ENCODE measurements around the gene NFU1.

The NFU1 gene

DNA sequence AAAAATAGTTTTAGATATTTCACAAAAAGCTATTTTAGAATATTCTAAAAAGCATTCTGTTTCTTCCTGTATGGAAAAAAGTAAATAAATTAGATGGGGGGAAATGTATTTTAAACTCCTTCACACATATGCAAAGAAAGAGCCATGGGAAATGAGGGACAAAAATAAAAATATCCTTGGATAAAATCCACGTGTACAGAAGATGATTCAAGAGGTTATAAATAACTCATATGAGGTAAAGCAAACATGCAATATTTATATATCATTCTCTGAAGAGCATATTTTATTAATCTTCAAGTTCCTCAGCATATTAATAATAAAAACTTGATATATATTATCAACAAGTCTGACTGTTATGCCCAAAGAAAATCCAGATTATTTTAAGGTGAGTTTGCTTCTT is 41.4 kb downstream of the NFU1 start:
- WGBS, 2 donors (ENCODE audit: extremely low coverage in 2 of 2, insufficient read length in 2 of 2, insufficient replicate concordance in 1 of 2) = no CpG with 5 or more reads among the region's 1 CpG
- Histone ChIP-seq H2AFZ (ENCODE audit: low read length) (no peak overlapping the region), H3K4me3 (ENCODE audit: low read length in 2 of 2) (no peak overlapping the region), H3K27me3 (ENCODE audit: control insufficient read depth in 3 of 3, insufficient read depth in 3 of 3, low read depth in 1 of 3, low read length in 3 of 3) (no peaks in the 10 kb centered on the region), H3K9me3 (replicated peaks in 1 of 2; ENCODE audit: control insufficient read depth in 2 of 2, insufficient read depth in 1 of 2, low read depth in 1 of 2, low read length in 2 of 2) (no peaks in the 10 kb centered on the region), H3K4me1 (ENCODE audit: control insufficient read depth in 2 of 2, insufficient read depth in 1 of 2, low read depth in 1 of 2, low read length in 2 of 2) (no peaks in the 10 kb centered on the region), H3K27ac (replicated peaks; ENCODE audit: low read length) (no peak overlapping the region), H3K4ac (ENCODE audit: low read length) (no peak overlapping the region), H3K36me3 (replicated peaks in 1 of 2; ENCODE audit: control insufficient read depth in 2 of 2, insufficient read depth in 2 of 2, low read length in 2 of 2) (peaks cover 0 to 58% of the 10 kb centered on the region in 2 donors), H2AK5ac (ENCODE audit: low read depth, low read length) (no peak overlapping the region), H3K14ac (ENCODE audit: low read length) (no peak overlapping the region), H3K79me1 (ENCODE audit: low read depth, low read length) (no peaks in the 10 kb centered on the region), H2BK5ac (ENCODE audit: low read length) (no peak overlapping the region), H4K91ac (ENCODE audit: low read depth, low read length, poor library complexity) (no peak overlapping the region), H2BK120ac (ENCODE audit: low read depth, low read length) (no peak overlapping the region), H2BK12ac (ENCODE audit: low read length) (no peak overlapping the region), H3K23ac (ENCODE audit: low read depth, low read length, poor library complexity) (no peak overlapping the region), H3K18ac (ENCODE audit: low read length) (no peak overlapping the region), H3K9ac (ENCODE audit: low read depth, low read length, poor library complexity) (no peak overlapping the region), H4K8ac (ENCODE audit: low read depth, low read length) (no peak overlapping the region), H3K4me2 (ENCODE audit: insufficient read depth, low read length, poor library complexity, severe bottlenecking) (no peak overlapping the region), H2BK15ac (ENCODE audit: low read length) (no peak overlapping the region)
- no peak for DNase-seq (ENCODE audit: low spot score)

DNA sequence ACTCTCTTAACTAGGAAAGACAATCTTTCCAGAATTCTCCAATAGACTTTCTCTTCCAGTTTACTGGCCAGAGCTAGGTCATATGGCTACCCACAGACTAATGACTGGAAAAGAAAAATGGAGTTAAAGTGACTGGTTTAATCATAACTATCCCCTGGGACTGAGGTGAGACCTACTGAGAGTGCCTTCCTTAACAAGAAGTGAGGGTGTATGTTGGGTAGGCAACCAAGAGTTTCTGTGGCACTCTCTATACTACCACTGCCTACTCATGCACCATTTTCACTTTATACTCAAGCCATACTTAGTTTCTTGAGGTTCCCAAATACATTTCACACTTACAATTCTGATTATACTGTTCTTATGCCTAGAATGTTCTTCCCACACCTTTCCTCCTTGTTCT is 43.3 kb downstream of the NFU1 start:
- Histone ChIP-seq H3K27ac (replicated peaks; ENCODE audit: low read length) (no peak overlapping the region), H4K91ac (ENCODE audit: low read depth, low read length, poor library complexity) (no peak overlapping the region), H2BK12ac (ENCODE audit: low read length) (no peak overlapping the region), H2AK5ac (ENCODE audit: low read depth, low read length) (no peak overlapping the region), H3K9ac (ENCODE audit: low read depth, low read length, poor library complexity) (no peak overlapping the region), H2BK15ac (ENCODE audit: low read length) (no peak overlapping the region), H3K4me2 (ENCODE audit: insufficient read depth, low read length, poor library complexity, severe bottlenecking) (no peak overlapping the region), H3K18ac (ENCODE audit: low read length) (no peak overlapping the region), H3K14ac (ENCODE audit: low read length) (no peak overlapping the region), H3K9me3 (replicated peaks in 1 of 2; ENCODE audit: control insufficient read depth in 2 of 2, insufficient read depth in 1 of 2, low read depth in 1 of 2, low read length in 2 of 2) (no peaks in the 10 kb centered on the region), H3K79me1 (ENCODE audit: low read depth, low read length) (no peaks in the 10 kb centered on the region), H3K27me3 (ENCODE audit: control insufficient read depth in 3 of 3, insufficient read depth in 3 of 3, low read depth in 1 of 3, low read length in 3 of 3) (no peaks in the 10 kb centered on the region), H2AFZ (ENCODE audit: low read length) (no peak overlapping the region), H3K4ac (ENCODE audit: low read length) (no peak overlapping the region), H3K36me3 (replicated peaks in 1 of 2; ENCODE audit: control insufficient read depth in 2 of 2, insufficient read depth in 2 of 2, low read length in 2 of 2) (peaks cover 0 to 40% of the 10 kb centered on the region in 2 donors), H3K23ac (ENCODE audit: low read depth, low read length, poor library complexity) (no peak overlapping the region), H2BK120ac (ENCODE audit: low read depth, low read length) (no peak overlapping the region), H2BK5ac (ENCODE audit: low read length) (no peak overlapping the region), H3K4me3 (ENCODE audit: low read length in 2 of 2) (no peak overlapping the region), H3K4me1 (ENCODE audit: control insufficient read depth in 2 of 2, insufficient read depth in 1 of 2, low read depth in 1 of 2, low read length in 2 of 2) (peaks cover 0 to 2% of the 10 kb centered on the region in 2 donors), H4K8ac (ENCODE audit: low read depth, low read length) (no peak overlapping the region)
- DNase-seq (ENCODE audit: low spot score) = no peak

DNA sequence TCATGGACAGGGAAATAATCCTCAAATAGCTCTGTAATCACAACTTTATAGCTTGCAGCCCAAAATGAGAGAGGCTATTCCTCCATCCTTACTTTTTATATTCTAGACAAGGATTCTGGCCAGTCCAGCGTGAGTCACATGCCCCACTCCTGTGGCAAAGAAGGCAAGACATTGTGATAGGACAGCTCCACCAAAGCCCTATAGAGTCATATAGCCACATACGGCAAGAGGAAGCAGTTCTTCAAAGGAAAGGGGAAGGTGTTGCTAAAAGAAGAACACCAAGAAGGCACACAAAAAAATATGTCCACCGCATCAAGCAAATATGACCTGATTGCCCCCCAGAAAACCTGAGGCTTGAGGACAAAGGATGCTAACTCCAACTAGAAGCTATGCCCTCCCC is 46.8 kb downstream of the NFU1 start:
- Histone ChIP-seq H2BK120ac (ENCODE audit: low read depth, low read length) (no peak overlapping the region), H3K4me2 (ENCODE audit: insufficient read depth, low read length, poor library complexity, severe bottlenecking) (no peak overlapping the region), H2BK12ac (ENCODE audit: low read length) (no peak overlapping the region), H3K27me3 (ENCODE audit: control insufficient read depth in 3 of 3, insufficient read depth in 3 of 3, low read depth in 1 of 3, low read length in 3 of 3) (no peaks in the 10 kb centered on the region), H3K18ac (ENCODE audit: low read length) (no peak overlapping the region), H4K91ac (ENCODE audit: low read depth, low read length, poor library complexity) (no peak overlapping the region), H3K14ac (ENCODE audit: low read length) (no peak overlapping the region), H3K23ac (ENCODE audit: low read depth, low read length, poor library complexity) (no peak overlapping the region), H2BK5ac (ENCODE audit: low read length) (no peak overlapping the region), H2BK15ac (ENCODE audit: low read length) (no peak overlapping the region), H3K36me3 (replicated peaks in 1 of 2; ENCODE audit: control insufficient read depth in 2 of 2, insufficient read depth in 2 of 2, low read length in 2 of 2) (peaks cover 0 to 13% of the 10 kb centered on the region in 2 donors), H2AK5ac (ENCODE audit: low read depth, low read length) (no peak overlapping the region), H3K9ac (ENCODE audit: low read depth, low read length, poor library complexity) (no peak overlapping the region), H3K4me1 (ENCODE audit: control insufficient read depth in 2 of 2, insufficient read depth in 1 of 2, low read depth in 1 of 2, low read length in 2 of 2) (peaks cover 5 to 11% of the 10 kb centered on the region in 2 donors), H3K4ac (ENCODE audit: low read length) (no peak overlapping the region), H4K8ac (ENCODE audit: low read depth, low read length) (no peak overlapping the region), H3K79me1 (ENCODE audit: low read depth, low read length) (no peaks in the 10 kb centered on the region), H2AFZ (ENCODE audit: low read length) (no peak overlapping the region), H3K4me3 (ENCODE audit: low read length in 2 of 2) (no peak overlapping the region), H3K27ac (replicated peaks; ENCODE audit: low read length) (no peak overlapping the region), H3K9me3 (replicated peaks in 1 of 2; ENCODE audit: control insufficient read depth in 2 of 2, insufficient read depth in 1 of 2, low read depth in 1 of 2, low read length in 2 of 2) (no peaks in the 10 kb centered on the region)
- no CpG with 5 or more reads among the region's 3 CpGs for WGBS, 2 donors (ENCODE audit: extremely low coverage in 2 of 2, insufficient read length in 2 of 2, insufficient replicate concordance in 1 of 2)
- DNase-seq (ENCODE audit: low spot score) = no peak

DNA sequence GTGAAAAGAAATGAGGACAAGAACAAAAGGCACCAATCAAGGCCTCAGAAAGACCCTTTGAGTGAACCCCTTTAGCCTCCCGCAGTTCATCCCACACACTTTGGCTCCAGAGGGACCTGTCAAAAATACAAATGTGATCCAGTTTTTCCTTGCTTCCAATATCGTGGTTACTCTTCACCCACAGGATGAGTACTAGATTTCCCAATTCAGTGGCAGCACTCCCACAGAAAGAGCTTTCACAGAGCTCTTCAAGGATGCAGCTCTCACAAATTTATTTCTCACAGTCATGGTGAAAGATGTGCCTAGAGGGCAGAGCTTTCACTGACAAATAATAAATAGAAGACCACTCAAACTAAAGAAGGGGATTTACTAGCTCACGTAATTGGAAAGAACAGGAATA is 47.2 kb downstream of the NFU1 start:
- peaks cover 5 to 11% of the 10 kb centered on the region in 2 donors for H3K4me1 ChIP-seq (ENCODE audit: control insufficient read depth in 2 of 2, insufficient read depth in 1 of 2, low read depth in 1 of 2, low read length in 2 of 2)
- no peak overlapping the region for H3K23ac ChIP-seq (ENCODE audit: low read depth, low read length, poor library complexity)
- no peak overlapping the region for H3K18ac ChIP-seq (ENCODE audit: low read length)
- H3K4ac ChIP-seq (ENCODE audit: low read length) = no peak overlapping the region
- no peak overlapping the region for H3K14ac ChIP-seq (ENCODE audit: low read length)
- no peak overlapping the region for H2AK5ac ChIP-seq (ENCODE audit: low read depth, low read length)
- no CpG with 5 or more reads among the region's 3 CpGs for WGBS, 2 donors (ENCODE audit: extremely low coverage in 2 of 2, insufficient read length in 2 of 2, insufficient replicate concordance in 1 of 2)
- no peak overlapping the region for H2BK12ac ChIP-seq (ENCODE audit: low read length)
- no peak overlapping the region for H2BK15ac ChIP-seq (ENCODE audit: low read length)
- no peaks in the 10 kb centered on the region for H3K9me3 ChIP-seq (replicated peaks in 1 of 2; ENCODE audit: control insufficient read depth in 2 of 2, insufficient read depth in 1 of 2, low read depth in 1 of 2, low read length in 2 of 2)
- no peak overlapping the region for H2BK5ac ChIP-seq (ENCODE audit: low read length)
- H4K91ac ChIP-seq (ENCODE audit: low read depth, low read length, poor library complexity) = no peak overlapping the region
- no peak overlapping the region for H3K4me3 ChIP-seq (ENCODE audit: low read length in 2 of 2)
- H3K27ac ChIP-seq (replicated peaks; ENCODE audit: low read length) = no peak overlapping the region
- no peak overlapping the region for H3K9ac ChIP-seq (ENCODE audit: low read depth, low read length, poor library complexity)
- no peaks in the 10 kb centered on the region for H3K27me3 ChIP-seq (ENCODE audit: control insufficient read depth in 3 of 3, insufficient read depth in 3 of 3, low read depth in 1 of 3, low read length in 3 of 3)
- DNase-seq (ENCODE audit: low spot score) = no peak
- no peaks in the 10 kb centered on the region for H3K79me1 ChIP-seq (ENCODE audit: low read depth, low read length)
- H2BK120ac ChIP-seq (ENCODE audit: low read depth, low read length) = no peak overlapping the region
- no peak overlapping the region for H4K8ac ChIP-seq (ENCODE audit: low read depth, low read length)
- no peak overlapping the region for H2AFZ ChIP-seq (ENCODE audit: low read length)
- peaks cover 0 to 11% of the 10 kb centered on the region in 2 donors for H3K36me3 ChIP-seq (replicated peaks in 1 of 2; ENCODE audit: control insufficient read depth in 2 of 2, insufficient read depth in 2 of 2, low read length in 2 of 2)
- H3K4me2 ChIP-seq (ENCODE audit: insufficient read depth, low read length, poor library complexity, severe bottlenecking) = no peak overlapping the region

Data from neuronal stem cell (in vitro differentiated cells).